Liver (tissue), 9 donors: ENCODE measurements around the gene VPS35L. TPM values are rescaled to one million over a fixed set of nuclear protein-coding genes. Genes with fewer than 3 reads are reported as not detected.

Experiments used
- DNase-seq: peaks from one replicate; pipeline ENCODE4 v3.0.0-alpha.2; 2017; ENCODE audit warnings: low spot score
- H3K27ac ChIP-seq, 2 donors: one replicate each; pipeline ENCODE4 v1.7.0; 2013; ENCODE audit warnings: inconsistent platforms in 2 of 2, low read length in 2 of 2, control low read depth in 1 of 2, low read depth in 1 of 2, mild to moderate bottlenecking in 1 of 2
- H3K27me3 ChIP-seq, 4 donors: one replicate each; pipeline versions ENCODE4 v1.6.1 to v1.7.0; 2013; ENCODE audit warnings: low read length in 3 of 4, inconsistent platforms in 1 of 4, mild to moderate bottlenecking in 1 of 4, moderate library complexity in 1 of 4; ENCODE audit not compliant: control insufficient read depth in 4 of 4, insufficient read depth in 4 of 4
- H3K36me3 ChIP-seq, 4 donors: one replicate each; pipeline versions ENCODE4 v1.6.1 to v1.7.0; 2013; ENCODE audit warnings: low read length in 3 of 4, mild to moderate bottlenecking in 3 of 4, low read depth in 1 of 4, moderate library complexity in 1 of 4; ENCODE audit not compliant: control insufficient read depth in 4 of 4, insufficient read depth in 3 of 4
- H3K4me1 ChIP-seq, 4 donors: one replicate each; pipeline versions ENCODE4 v1.6.1 to v1.7.0; 2013; ENCODE audit warnings: low read length in 3 of 4, mild to moderate bottlenecking in 3 of 4, moderate library complexity in 1 of 4; ENCODE audit not compliant: control insufficient read depth in 4 of 4, insufficient read depth in 4 of 4
- H3K4me3 ChIP-seq, 3 donors: one replicate each; pipeline versions ENCODE4 v1.6.1 to v1.7.0; 2013; ENCODE audit warnings: low read length in 3 of 3, control low read depth in 1 of 3, low read depth in 1 of 3, mild to moderate bottlenecking in 1 of 3
- H3K9ac ChIP-seq, 2 donors: one replicate each; pipeline ENCODE4 v1.7.0; 2013; ENCODE audit warnings: low read length in 2 of 2, mild to moderate bottlenecking in 2 of 2, moderate library complexity in 2 of 2, control low read depth in 1 of 2, low read depth in 1 of 2
- H3K9me3 ChIP-seq, 4 donors: one replicate each; pipeline versions ENCODE4 v1.6.1 to v1.7.0; 2013; ENCODE audit warnings: low read length in 3 of 4; ENCODE audit not compliant: control insufficient read depth in 4 of 4
- ATF3 ChIP-seq: IDR thresholded peaks from 2 replicates; pipeline ENCODE4 v1.6.1; 2016; ENCODE audit warnings: antibody characterized with exemption
- EGR1 ChIP-seq, 2 donors: IDR thresholded peaks; 2 replicates each; pipeline ENCODE4 v1.6.1; 2016 to 2018; ENCODE audit warnings: antibody characterized with exemption in 2 of 2, low read depth in 2 of 2
- FOXA1 ChIP-seq: IDR thresholded peaks from 2 replicates; pipeline ENCODE4 v1.6.1; 2016; ENCODE audit warnings: antibody characterized with exemption
- FOXA2 ChIP-seq: IDR thresholded peaks from 2 replicates; pipeline ENCODE4 v1.6.1; 2016; ENCODE audit warnings: antibody characterized with exemption
- GABPA ChIP-seq, 2 donors: IDR thresholded peaks in 1 of 2; conservative IDR thresholded peaks in 1 of 2; 2 replicates each; pipeline ENCODE4 v1.6.1; 2016; ENCODE audit warnings: antibody characterized with exemption in 2 of 2, mild to moderate bottlenecking in 1 of 2, moderate library complexity in 1 of 2
- HNF4A ChIP-seq, 2 donors: conservative IDR thresholded peaks; 2 replicates each; pipeline ENCODE4 v1.6.1; 2016; ENCODE audit warnings: antibody characterized with exemption in 2 of 2, mild to moderate bottlenecking in 2 of 2
- HNF4G ChIP-seq: IDR thresholded peaks from 2 replicates; pipeline ENCODE4 v1.6.1; 2016; ENCODE audit warnings: antibody characterized with exemption
- MAX ChIP-seq: IDR thresholded peaks from 2 replicates; pipeline ENCODE4 v1.6.1; 2016; ENCODE audit warnings: antibody characterized with exemption
- NR2F2 ChIP-seq: IDR thresholded peaks from 2 replicates; pipeline ENCODE4 v1.6.1; 2016; ENCODE audit warnings: antibody characterized with exemption
- RAD21 ChIP-seq, 2 donors: IDR thresholded peaks; 2 replicates each; pipeline ENCODE4 v1.6.1; 2016; ENCODE audit warnings: antibody characterized with exemption in 2 of 2, mild to moderate bottlenecking in 2 of 2
- RXRA ChIP-seq, 2 donors: IDR thresholded peaks; 2 replicates each; pipeline ENCODE4 v1.6.1; 2017 to 2018; ENCODE audit warnings: antibody characterized with exemption in 2 of 2, mild to moderate bottlenecking in 1 of 2
- SP1 ChIP-seq: IDR thresholded peaks from 2 replicates; pipeline ENCODE4 v1.6.1; 2018; ENCODE audit warnings: antibody characterized with exemption, mild to moderate bottlenecking
- TAF1 ChIP-seq: conservative IDR thresholded peaks from 2 replicates; pipeline ENCODE4 v1.6.1; 2016; ENCODE audit warnings: antibody characterized with exemption, mild to moderate bottlenecking
- YY1 ChIP-seq: IDR thresholded peaks from 2 replicates; pipeline ENCODE4 v1.6.1; 2016; ENCODE audit warnings: antibody characterized with exemption, mild to moderate bottlenecking
- WGBS: extraction: QIAGEN DNeasy Blood & Tissue Kit; methylation state at CpG from one replicate; pipeline ENCODE4 v1.1.7; 2013; 5-methylcytosine and 5-hydroxymethylcytosine counted together
- polyA plus RNA-seq, 2 donors: library from polyadenylated mRNA; stranded (reverse) in 1 of 2; unstranded in 1 of 2; fragments of 200-250 nt in 1 of 2; fragments of >200 nt in 1 of 2; fragmentation: Nextera tagmentation in 1 of 2; extraction: Ambion mirVana in 1 of 2; gene quantifications; one replicate each; pipeline versions ENCODE4 v1.2.1 to v1.2.3, GENCODE V29; 2013 to 2015
- total RNA-seq, 2 donors: library from RNA; depleted of rRNA; stranded (reverse); fragments of >200 nt; gene quantifications; one replicate each; pipeline ENCODE4 v1.2.3, GENCODE V29; 2014
- TF ChIP-seq, protein P1 (sequence below): IDR thresholded peaks from 2 replicates; pipeline ENCODE4 v1.6.1; 2016; ENCODE audit warnings: antibody characterized with exemption
- TF ChIP-seq, protein P2 (sequence below): IDR thresholded peaks from 2 replicates; pipeline ENCODE4 v1.6.1; 2016; ENCODE audit warnings: antibody characterized with exemption, mild to moderate bottlenecking
- TF ChIP-seq, protein P3 (sequence below): fragments of 150-350 bp; IDR thresholded peaks from 2 replicates; pipeline ENCODE4 v1.5.1; 2017; ENCODE audit warnings: improper control_type of control experiment, low read depth, low read length; ENCODE audit not compliant: missing input control
- donor health status: healthy.
- donor health status: healthy.
- donor health status: healthy.
- donor health status: healthy.
- donor health status: healthy.

VPS35L gene
- total and polyA plus RNA-seq, 4 donors: 10.5 to 18.2 (median 15.1) TPM

GRCh38 chr16:19548144-19548543 lies 7.4 kb upstream of the VPS35L start:
- H3K4me1 ChIP-seq: no peaks in the 10 kb centered on the region
- WGBS: 93% methylated on average over 3 of the region's 3 CpGs
- peaks cover 0 to 20% (median 9%) of the 10 kb centered on the region in 4 donors for H3K36me3 ChIP-seq
- DNase-seq: no peak
- no peak overlapping the region for H3K4me3 ChIP-seq
- H3K9ac ChIP-seq: no peak overlapping the region
- no peaks in the 10 kb centered on the region for H3K27me3 ChIP-seq
- TF ChIP-seq FOXA2: no peak
- no peak for TF ChIP-seq NR2F2
- no peak for TF ChIP-seq FOXA1
- no peak for TF ChIP-seq RAD21 (IDR thresholded peaks at IDR 0.05)
- no peak for TF ChIP-seq YY1
- no peak for TF ChIP-seq EGR1 (IDR thresholded peaks at IDR 0.05; ENCODE audit: low read depth in 2 of 2)
- TF ChIP-seq RXRA (IDR thresholded peaks at IDR 0.05): no peak
- no peak for TF ChIP-seq MAX
- no peak for TF ChIP-seq HNF4A (conservative IDR thresholded peaks at IDR 0.05)
- TF ChIP-seq, protein P1, sequence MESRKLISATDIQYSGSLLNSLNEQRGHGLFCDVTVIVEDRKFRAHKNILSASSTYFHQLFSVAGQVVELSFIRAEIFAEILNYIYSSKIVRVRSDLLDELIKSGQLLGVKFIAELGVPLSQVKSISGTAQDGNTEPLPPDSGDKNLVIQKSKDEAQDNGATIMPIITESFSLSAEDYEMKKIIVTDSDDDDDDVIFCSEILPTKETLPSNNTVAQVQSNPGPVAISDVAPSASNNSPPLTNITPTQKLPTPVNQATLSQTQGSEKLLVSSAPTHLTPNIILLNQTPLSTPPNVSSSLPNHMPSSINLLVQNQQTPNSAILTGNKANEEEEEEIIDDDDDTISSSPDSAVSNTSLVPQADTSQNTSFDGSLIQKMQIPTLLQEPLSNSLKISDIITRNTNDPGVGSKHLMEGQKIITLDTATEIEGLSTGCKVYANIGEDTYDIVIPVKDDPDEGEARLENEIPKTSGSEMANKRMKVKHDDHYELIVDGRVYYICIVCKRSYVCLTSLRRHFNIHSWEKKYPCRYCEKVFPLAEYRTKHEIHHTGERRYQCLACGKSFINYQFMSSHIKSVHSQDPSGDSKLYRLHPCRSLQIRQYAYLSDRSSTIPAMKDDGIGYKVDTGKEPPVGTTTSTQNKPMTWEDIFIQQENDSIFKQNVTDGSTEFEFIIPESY: no peak
- TF ChIP-seq, protein P2, sequence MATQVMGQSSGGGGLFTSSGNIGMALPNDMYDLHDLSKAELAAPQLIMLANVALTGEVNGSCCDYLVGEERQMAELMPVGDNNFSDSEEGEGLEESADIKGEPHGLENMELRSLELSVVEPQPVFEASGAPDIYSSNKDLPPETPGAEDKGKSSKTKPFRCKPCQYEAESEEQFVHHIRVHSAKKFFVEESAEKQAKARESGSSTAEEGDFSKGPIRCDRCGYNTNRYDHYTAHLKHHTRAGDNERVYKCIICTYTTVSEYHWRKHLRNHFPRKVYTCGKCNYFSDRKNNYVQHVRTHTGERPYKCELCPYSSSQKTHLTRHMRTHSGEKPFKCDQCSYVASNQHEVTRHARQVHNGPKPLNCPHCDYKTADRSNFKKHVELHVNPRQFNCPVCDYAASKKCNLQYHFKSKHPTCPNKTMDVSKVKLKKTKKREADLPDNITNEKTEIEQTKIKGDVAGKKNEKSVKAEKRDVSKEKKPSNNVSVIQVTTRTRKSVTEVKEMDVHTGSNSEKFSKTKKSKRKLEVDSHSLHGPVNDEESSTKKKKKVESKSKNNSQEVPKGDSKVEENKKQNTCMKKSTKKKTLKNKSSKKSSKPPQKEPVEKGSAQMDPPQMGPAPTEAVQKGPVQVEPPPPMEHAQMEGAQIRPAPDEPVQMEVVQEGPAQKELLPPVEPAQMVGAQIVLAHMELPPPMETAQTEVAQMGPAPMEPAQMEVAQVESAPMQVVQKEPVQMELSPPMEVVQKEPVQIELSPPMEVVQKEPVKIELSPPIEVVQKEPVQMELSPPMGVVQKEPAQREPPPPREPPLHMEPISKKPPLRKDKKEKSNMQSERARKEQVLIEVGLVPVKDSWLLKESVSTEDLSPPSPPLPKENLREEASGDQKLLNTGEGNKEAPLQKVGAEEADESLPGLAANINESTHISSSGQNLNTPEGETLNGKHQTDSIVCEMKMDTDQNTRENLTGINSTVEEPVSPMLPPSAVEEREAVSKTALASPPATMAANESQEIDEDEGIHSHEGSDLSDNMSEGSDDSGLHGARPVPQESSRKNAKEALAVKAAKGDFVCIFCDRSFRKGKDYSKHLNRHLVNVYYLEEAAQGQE: no peak
- no peaks in the 10 kb centered on the region for H3K9me3 ChIP-seq
- H3K27ac ChIP-seq: no peak overlapping the region

DNA sequence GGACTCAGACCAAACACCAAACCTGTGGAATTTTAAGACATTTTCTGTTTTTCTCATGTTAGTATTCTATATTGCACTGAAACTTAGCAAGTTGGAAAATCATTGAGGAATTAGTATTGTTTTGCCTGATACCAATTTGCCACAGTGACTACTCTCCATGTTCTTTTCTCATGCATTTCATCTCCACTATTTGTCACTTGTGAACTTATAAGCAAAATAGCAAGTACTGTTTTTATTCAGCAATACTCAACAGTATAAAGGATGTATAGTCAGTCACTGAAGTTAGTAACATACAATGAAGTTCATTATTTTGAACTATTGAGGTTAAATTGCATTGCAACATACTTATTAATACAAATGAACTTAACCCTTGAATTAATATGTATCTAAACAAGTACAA lies 5.8 kb upstream of the VPS35L start:
- Histone ChIP-seq H3K9ac (no peak overlapping the region), H3K27ac (no peak overlapping the region), H3K9me3 (no peaks in the 10 kb centered on the region), H3K4me3 (no peak overlapping the region), H3K4me1 (no peaks in the 10 kb centered on the region), H3K36me3 (peaks cover 0 to 19% (median 9%) of the 10 kb centered on the region in 4 donors), H3K27me3 (no peaks in the 10 kb centered on the region)
- TF ChIP-seq RAD21 (IDR thresholded peaks at IDR 0.05) (no peak), HNF4G (no peak), MAX (no peak), FOXA2 (no peak), NR2F2 (no peak), EGR1 (IDR thresholded peaks at IDR 0.05; ENCODE audit: low read depth in 2 of 2) (no peak), YY1 (no peak), TAF1 (no peak), HNF4A (conservative IDR thresholded peaks at IDR 0.05) (no peak), FOXA1 (no peak), GABPA (IDR thresholded peaks at IDR 0.05 in 1 of 2, conservative IDR thresholded peaks at IDR 0.05 in 1 of 2) (no peak), RXRA (IDR thresholded peaks at IDR 0.05) (no peak), SP1 (no peak), ATF3 (no peak)
- TF ChIP-seq, protein P2: no peak
- TF ChIP-seq, protein P3, sequence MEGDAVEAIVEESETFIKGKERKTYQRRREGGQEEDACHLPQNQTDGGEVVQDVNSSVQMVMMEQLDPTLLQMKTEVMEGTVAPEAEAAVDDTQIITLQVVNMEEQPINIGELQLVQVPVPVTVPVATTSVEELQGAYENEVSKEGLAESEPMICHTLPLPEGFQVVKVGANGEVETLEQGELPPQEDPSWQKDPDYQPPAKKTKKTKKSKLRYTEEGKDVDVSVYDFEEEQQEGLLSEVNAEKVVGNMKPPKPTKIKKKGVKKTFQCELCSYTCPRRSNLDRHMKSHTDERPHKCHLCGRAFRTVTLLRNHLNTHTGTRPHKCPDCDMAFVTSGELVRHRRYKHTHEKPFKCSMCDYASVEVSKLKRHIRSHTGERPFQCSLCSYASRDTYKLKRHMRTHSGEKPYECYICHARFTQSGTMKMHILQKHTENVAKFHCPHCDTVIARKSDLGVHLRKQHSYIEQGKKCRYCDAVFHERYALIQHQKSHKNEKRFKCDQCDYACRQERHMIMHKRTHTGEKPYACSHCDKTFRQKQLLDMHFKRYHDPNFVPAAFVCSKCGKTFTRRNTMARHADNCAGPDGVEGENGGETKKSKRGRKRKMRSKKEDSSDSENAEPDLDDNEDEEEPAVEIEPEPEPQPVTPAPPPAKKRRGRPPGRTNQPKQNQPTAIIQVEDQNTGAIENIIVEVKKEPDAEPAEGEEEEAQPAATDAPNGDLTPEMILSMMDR: no peak
- TF ChIP-seq, protein P1: no peak
- no peak for DNase-seq
